GM18951 (cell line): Measurements from ENCODE around the gene IL1RAPL2.

Experiments used
- POLR2A ChIP-seq: IDR thresholded peaks from 4 replicates; pipeline ENCODE4 v1.6.1; 2011; ENCODE audit warnings: mild to moderate bottlenecking; ENCODE audit not compliant: insufficient read length, insufficient read depth; ENCODE audit errors: extremely low read depth
- in situ Hi-C: fragments of 300-500 bp; cut with MboI; formaldehyde crosslinking; loops from one replicate; pipeline ENCODE4 v1.12.0; 2022; ENCODE audit warnings: low sequenced_read_pairs, mixed read lengths, inconsistent platforms; ENCODE audit not compliant: unreplicated experiment

IL1RAPL2 gene

DNA sequence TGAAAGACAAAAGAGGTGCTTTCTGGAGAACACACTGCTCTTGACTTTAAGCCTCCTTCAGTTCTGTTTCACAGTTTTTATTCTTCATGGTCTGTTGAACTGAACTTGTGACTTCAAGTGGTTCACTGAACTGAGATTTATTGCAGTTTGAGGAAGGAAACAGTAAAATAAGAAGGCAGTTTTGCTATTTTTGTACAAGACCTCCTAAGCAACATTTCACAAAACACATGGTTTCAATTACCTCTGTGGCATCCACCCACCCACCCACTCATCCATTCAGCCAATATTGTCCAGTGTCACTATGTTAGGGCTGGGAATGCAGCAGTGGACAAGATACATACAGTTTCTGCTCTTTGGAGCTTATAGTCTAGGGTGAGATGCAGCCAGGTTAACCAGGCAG is 131.3 kb downstream of the IL1RAPL2 start:
- in situ Hi-C loops, result no loop called here
- TF ChIP-seq POLR2A, result no peak

DNA sequence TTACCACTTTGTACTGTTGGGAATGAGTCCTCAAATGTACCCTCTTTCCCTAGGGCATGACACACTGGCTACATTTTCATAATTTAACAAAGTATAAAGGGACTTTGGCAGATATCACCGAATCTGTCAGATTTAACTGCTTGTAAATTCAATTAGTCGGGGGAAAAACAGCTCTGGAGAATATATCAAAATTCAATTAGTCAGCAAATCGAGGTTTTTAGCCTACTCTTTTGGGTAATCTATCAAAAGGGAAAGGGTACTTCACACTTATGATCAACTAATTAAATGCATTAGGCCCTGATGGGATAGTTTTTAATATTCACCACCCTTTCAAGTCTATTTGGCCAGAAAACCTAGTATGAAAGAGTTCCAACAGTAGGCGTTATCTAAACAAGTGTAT is 141.0 kb downstream of the IL1RAPL2 start:
- TF ChIP-seq POLR2A, result no peak
- in situ Hi-C loops, result no loop called here

DNA sequence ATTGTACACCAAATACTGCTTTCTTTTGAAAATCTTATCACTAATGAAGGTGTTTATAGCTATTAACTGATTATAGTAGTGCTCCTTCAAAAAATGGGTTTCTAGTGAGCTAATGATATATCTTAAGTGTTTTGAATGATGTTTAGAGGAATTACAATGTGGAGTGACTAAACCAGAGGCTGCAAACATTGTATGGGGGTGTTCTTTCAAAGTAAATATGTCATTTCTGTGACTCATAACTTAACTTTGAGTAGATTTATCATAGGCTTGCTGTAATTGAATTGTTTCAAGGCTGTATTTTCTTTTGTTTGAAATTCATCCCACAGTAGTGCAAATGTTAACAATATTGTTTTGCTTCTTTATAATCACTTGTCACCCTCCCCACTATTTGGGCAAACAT is 141.6 kb downstream of the IL1RAPL2 start:
- in situ Hi-C loops, result no loop called here
- TF ChIP-seq POLR2A, result no peak

DNA sequence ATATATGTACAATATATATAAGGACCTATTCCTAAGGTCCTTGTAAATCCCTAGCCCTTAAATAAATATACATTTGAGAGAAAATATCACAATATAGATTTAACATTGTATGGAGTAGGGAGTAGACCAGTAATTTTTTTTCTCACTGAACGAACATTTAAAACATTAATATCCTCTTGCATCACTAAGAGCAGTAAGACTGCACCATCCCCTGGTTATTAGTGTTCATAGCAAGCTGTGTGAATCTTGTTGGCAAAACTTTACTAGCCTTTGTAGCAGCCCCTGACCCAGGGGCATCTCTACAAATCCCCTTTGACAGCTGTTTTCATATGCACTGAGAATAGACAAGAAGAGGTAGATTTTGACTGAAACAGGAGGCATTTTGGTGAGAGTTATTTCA is 146.5 kb downstream of the IL1RAPL2 start:
- in situ Hi-C loops, result no loop called here
- TF ChIP-seq POLR2A, result no peak

DNA sequence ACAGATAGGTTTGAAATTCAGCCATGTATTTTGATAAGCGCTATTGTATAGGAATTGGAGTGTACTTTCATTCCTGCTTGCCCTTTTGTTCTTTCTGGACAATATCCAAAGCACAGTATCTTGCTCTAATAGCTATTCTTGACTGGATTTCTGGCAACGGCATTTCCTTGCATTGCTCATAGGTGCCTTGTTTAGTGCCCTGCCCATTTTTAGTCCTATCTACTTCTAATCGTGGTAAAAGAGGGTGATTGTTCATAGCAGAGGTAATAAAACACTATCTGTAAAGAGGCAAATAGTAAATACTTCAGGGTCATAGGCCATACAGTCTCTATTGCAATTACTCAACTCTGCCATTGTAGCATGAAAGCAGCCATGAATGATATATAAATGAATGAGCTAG is 155.9 kb downstream of the IL1RAPL2 start:
- TF ChIP-seq POLR2A, result no peak
- in situ Hi-C loops, result no loop called here

GRCh38 chrX:104728456-104728855 is 162.5 kb downstream of the IL1RAPL2 start:
- no peak for TF ChIP-seq POLR2A
- in situ Hi-C loops, result no loop called here

GRCh38 chrX:104742355-104742754 is 176.4 kb downstream of the IL1RAPL2 start:
- no peak for TF ChIP-seq POLR2A
- in situ Hi-C loops, result no loop called here

DNA sequence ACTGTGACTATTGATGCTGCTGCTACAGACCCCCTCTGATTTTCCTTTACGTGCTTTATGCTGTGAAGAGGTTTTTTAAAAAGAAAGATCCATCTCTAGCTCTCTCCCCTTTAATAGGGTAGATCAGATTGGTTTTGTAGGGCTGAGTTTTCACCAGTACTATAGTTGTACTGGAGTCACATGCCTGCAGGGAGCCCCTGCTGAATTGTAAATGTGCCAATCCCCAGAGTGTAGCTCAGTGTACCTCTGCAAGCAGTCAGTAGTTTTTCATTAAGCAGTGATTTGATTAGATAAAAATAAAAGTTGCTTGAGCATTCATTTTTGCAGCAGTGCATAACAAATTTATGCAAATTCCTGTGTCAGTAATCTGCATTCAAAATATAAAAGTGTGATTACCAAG is 179.2 kb downstream of the IL1RAPL2 start:
- in situ Hi-C loops, result no loop called here
- TF ChIP-seq POLR2A, result no peak

DNA sequence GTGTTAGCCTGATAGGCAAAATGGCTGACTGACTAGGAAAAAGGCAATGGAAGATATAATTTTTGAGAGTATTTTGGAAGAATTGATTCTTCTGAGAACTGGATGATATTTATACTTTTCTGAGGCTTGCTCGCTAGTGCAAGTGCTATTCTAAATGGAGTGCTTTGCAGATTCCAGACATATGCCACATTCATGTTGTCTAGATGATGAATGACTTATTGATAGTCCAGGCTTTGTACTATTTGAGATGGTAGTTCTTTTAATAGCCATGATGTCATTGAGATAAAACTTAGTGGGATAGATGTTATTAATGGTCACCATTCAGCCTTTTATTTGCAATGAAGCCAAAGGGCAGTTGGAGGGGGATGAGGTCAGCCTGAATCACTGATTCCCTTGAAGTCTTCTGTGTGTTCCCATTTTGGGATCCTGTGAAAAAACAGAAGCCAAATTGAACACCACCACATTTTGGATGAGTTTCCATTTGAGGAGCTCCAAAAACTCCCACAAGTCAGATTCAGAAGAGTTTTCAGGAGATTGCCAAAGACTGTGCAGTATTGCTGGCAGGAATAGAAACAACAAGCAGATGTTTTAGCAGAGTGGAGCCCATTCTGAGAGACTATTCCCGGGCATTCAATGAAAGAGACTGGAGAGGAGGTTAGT is 184.1 kb downstream of the IL1RAPL2 start:
- TF ChIP-seq POLR2A, result no peak
- in situ Hi-C loops, result no loop called here

DNA sequence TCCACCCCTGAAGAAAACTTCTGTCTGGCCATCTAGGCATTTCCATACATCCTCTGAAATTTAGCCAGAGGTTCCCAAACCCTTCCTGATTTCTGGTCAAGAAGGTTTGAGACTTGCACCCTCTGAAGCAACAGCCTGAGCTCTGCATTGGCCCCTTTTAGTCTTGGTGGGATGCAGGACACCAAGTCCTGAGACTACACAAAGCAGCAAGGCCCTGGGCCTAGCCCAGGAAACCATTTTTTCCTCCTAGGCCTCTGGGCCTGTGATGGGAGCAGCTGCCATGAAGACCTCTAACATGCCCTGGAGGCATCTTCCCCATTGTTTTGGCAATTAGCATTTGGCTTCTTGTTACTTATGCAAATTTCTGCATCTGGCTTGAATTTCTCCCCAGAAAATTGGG is 196.6 kb downstream of the IL1RAPL2 start:
- in situ Hi-C loops, result no loop called here
- TF ChIP-seq POLR2A, result no peak

- in situ Hi-C loops, result no loop called here
- no peak for TF ChIP-seq POLR2A
These were observed 223.8 kb downstream of the IL1RAPL2 start for GRCh38 chrX:104789784-104790183.

- in situ Hi-C loops, result no loop called here
- no peak for TF ChIP-seq POLR2A
These were observed 229.8 kb downstream of the IL1RAPL2 start for GRCh38 chrX:104795804-104796203.

GRCh38 chrX:104803219-104803618 is 237.2 kb downstream of the IL1RAPL2 start:
- no peak for TF ChIP-seq POLR2A
- in situ Hi-C loops, result no loop called here

DNA sequence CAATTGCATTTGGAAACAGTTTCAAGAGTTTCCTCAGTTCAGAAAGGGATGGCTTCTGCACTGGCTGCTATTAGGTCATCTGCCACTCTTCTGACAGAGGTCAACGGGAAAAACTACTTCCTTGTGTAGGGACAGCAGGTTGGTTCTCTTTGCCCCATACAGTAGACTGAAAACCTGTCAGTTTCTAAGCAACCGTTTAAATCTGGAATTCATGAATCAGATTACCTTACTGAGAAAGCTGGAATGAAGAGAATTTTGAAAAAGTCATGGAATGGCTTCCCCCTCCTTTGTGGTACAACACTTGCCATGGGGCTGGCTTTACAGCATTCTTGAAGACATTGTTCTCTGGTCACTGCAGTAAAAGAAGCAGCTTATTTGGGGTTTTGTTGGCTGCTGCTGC is 240.3 kb downstream of the IL1RAPL2 start:
- TF ChIP-seq POLR2A, result no peak
- in situ Hi-C loops, result no loop called here

GRCh38 chrX:104833401-104833800 is 267.4 kb downstream of the IL1RAPL2 start:
- TF ChIP-seq POLR2A, result no peak
- in situ Hi-C loops, result no loop called here
